ENCODE data around the gene AK5.

DNA sequence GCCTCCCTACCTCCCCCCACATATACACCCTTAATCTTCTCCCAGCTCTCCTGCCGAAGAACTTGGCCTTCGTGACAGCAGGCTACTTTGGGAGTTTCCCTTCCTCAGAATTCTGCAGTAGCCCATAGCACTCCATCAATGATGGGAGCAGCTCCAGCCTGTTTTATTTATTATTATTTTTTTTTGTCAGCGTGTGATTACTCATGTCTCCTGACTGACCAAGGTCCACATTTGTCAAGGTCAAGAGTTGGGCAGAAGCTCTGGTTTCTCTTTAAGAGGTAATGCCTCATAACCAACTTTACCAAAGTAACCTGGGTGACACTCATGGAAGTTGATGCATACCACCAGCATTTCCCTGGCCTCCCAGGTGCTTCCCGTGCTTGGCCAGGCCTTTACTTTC, 275.2 kb downstream of the AK5 start:
- TF ChIP-seq, protein P1, sequence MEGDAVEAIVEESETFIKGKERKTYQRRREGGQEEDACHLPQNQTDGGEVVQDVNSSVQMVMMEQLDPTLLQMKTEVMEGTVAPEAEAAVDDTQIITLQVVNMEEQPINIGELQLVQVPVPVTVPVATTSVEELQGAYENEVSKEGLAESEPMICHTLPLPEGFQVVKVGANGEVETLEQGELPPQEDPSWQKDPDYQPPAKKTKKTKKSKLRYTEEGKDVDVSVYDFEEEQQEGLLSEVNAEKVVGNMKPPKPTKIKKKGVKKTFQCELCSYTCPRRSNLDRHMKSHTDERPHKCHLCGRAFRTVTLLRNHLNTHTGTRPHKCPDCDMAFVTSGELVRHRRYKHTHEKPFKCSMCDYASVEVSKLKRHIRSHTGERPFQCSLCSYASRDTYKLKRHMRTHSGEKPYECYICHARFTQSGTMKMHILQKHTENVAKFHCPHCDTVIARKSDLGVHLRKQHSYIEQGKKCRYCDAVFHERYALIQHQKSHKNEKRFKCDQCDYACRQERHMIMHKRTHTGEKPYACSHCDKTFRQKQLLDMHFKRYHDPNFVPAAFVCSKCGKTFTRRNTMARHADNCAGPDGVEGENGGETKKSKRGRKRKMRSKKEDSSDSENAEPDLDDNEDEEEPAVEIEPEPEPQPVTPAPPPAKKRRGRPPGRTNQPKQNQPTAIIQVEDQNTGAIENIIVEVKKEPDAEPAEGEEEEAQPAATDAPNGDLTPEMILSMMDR (IDR thresholded peaks at IDR 0.05; ENCODE audit: low read length), result no peak
- no peak for TF ChIP-seq EZH2phosphoT487 (IDR thresholded peaks at IDR 0.05; ENCODE audit: low read length)
- TF ChIP-seq EZH2 (optimal IDR thresholded peaks at IDR 0.05; ENCODE audit: low read depth, low read length), result no peak

All from MM.1S (cell line).